ENCODE results near the gene HOXB4. TPM values are rescaled to one million over a fixed set of nuclear protein-coding genes. Genes with fewer than 3 reads are reported as not detected.

The HOXB4 gene
- polyA plus RNA-seq, 1 of the 3 experiments (the other 2 are of a cell fraction): 0.03 TPM

DNA sequence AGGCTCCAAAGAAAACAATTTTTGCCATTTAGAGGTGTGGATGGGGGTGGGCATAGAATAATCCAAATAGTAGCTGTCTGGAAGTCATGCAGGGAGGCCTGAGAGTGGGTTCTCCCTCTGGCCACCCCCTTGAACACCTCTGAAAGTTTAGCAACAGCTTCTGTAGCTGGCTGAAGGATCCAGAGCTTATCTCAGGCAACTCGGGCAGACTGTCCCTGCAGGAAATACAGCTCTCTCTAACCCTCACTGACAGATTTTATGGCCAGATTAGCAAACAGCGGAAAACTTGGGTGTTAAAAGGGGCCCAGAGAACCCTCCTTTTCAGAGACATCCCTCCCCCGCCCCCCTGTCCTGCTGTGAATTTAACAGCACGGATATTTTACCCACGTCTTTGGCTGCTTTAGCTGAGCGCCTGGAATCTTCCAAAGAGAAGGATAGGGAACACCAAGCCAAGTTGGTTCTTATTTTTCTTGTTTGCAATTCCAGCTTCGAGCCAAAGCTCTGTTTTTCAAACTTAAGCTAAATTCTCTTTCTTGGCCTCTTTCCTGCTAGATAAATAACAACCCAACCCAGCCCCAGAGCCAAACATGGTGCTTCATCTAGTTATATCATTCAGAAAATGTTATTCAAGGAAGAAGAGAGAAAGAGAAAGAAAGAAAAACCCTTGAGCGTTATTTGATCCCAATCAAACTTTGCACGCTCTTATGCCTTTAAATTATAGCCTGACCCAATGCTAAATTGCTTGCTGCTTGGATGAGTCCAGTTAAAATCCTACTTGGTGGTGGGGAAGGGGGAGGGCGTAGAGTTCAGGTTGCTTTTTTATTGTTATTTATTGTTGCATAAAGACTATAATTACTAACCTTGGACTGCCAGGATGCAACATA lies 31.0 kb downstream of the HOXB4 start:
- no peaks in the 10 kb centered on the region for H4K20me1 ChIP-seq (ENCODE audit: insufficient read depth)
- H3K9me2 ChIP-seq: no peaks in the 10 kb centered on the region
- peaks cover 96% of the 10 kb centered on the region for H3K27me3 ChIP-seq (ENCODE audit: insufficient read depth)
- 22% methylated on average over 10 of the region's 10 CpGs for WGBS (ENCODE audit: low lambda C conversion rate)
- no peak for TF ChIP-seq SIN3A (IDR thresholded peaks at IDR 0.05; ENCODE audit: borderline replicate concordance, low read depth, low read length)
- TF ChIP-seq EZH2phosphoT487 (IDR thresholded peaks at IDR 0.05; ENCODE audit: borderline replicate concordance, low read depth): no peak
- TF ChIP-seq ELF1 (IDR thresholded peaks at IDR 0.05): no peak
- H3K36me3 ChIP-seq (replicated peaks in 1 of 2; ENCODE audit: control insufficient read depth in 1 of 2, insufficient read depth in 2 of 2, low read length in 1 of 2): no peaks in the 10 kb centered on the region
- H3K4me1 ChIP-seq (ENCODE audit: control insufficient read depth in 1 of 2, insufficient read depth in 2 of 2, low read depth in 1 of 2, low read length in 1 of 2): no peaks in the 10 kb centered on the region
- no peaks in the 10 kb centered on the region for H3K79me2 ChIP-seq (ENCODE audit: insufficient read depth)
- no peak overlapping the region for H3K4me2 ChIP-seq
- CTCF ChIA-PET: interaction anchor here (0.5 to 0.9 kb wide), 2 partner anchors 14 to 17 kb away, joined by 3 read pairs; no protein-coding TSS in a partner anchor
- no peak overlapping the region for H3K4me3 ChIP-seq (ENCODE audit: low read depth in 2 of 2, low read length in 1 of 2)
- no peak for DNase-seq
- H2AFZ ChIP-seq (ENCODE audit: low read depth): no peak overlapping the region
- POLR2A ChIA-PET: no interaction called here
- H3K9ac ChIP-seq: no peak overlapping the region
- peaks cover 4% of the 10 kb centered on the region for H3F3A ChIP-seq (replicated peaks; ENCODE audit: insufficient read depth)
- no peaks in the 10 kb centered on the region for H3K9me3 ChIP-seq
- H3K27ac ChIP-seq (ENCODE audit: low read depth in 2 of 2, low read length in 1 of 2): no peak overlapping the region

DNA sequence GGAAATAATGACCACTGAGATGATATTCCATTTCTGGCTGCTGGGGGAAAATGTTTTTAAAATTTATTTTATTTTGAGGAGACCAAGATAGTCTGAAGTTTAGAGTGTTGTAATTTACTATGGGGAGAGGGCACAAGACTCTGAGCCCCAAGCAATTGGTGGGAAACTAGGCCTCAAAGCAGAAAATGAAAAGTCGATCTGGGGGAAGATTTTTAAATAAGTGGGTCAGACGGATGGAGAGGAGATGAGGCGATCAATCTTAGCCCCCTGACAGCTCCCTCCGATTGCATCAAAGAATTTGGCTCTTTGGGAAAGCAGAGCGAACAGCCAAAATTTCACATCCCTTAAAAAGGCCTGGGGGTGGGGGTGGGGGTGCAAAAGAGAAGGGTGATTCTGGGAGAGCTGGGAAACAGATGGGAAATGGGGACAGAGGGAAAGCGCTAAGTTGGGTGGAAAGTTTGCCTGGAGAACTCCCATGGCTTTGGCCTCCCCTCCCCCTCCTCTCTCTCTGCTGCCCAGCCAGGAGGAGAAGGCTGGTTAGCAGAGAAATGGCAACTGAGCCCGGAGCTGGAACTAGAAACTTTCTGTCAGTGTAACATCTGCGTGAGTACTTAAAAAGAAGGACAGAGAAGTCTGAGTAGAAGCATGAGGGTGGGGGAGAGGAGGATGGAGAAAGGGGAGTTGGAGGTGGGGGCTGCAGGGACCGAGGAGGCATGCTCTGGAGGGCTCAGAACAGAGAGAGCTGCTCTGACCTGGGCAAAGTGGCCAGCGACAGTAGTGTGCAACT lies 31.8 kb downstream of the HOXB4 start:
- DNase-seq: no peak
- H3K36me3 ChIP-seq (replicated peaks in 1 of 2; ENCODE audit: control insufficient read depth in 1 of 2, insufficient read depth in 2 of 2, low read length in 1 of 2): no peaks in the 10 kb centered on the region
- H2AFZ ChIP-seq (ENCODE audit: low read depth): no peak overlapping the region
- WGBS (ENCODE audit: low lambda C conversion rate): 27% methylated on average over 10 of the region's 10 CpGs
- TF ChIP-seq SMC3 (IDR thresholded peaks at IDR 0.05; ENCODE audit: low read depth, low read length): no peak
- TF ChIP-seq GATA2 (CRISPR knock-in tag; IDR thresholded peaks at IDR 0.05): no peak
- TF ChIP-seq EP300 (IDR thresholded peaks at IDR 0.05; ENCODE audit: borderline replicate concordance in 1 of 2, low read depth in 1 of 2, low read length in 1 of 2): no peak
- H3K79me2 ChIP-seq (ENCODE audit: insufficient read depth): no peaks in the 10 kb centered on the region
- H3K4me3 ChIP-seq (ENCODE audit: low read depth in 2 of 2, low read length in 1 of 2): no peak overlapping the region
- POLR2A ChIA-PET: no interaction called here
- peaks cover 96% of the 10 kb centered on the region for H3K27me3 ChIP-seq (ENCODE audit: insufficient read depth)
- no peaks in the 10 kb centered on the region for H3K9me3 ChIP-seq
- H3K4me2 ChIP-seq: no peak overlapping the region
- H3F3A ChIP-seq (replicated peaks; ENCODE audit: insufficient read depth): peaks cover 4% of the 10 kb centered on the region
- no peaks in the 10 kb centered on the region for H4K20me1 ChIP-seq (ENCODE audit: insufficient read depth)
- H3K9me2 ChIP-seq: no peaks in the 10 kb centered on the region
- no peak overlapping the region for H3K9ac ChIP-seq
- no peak overlapping the region for H3K27ac ChIP-seq (ENCODE audit: low read depth in 2 of 2, low read length in 1 of 2)
- CTCF ChIA-PET: interaction anchor here (0.9 kb wide), 1 partner anchor 16 kb away, joined by 3 read pairs; no protein-coding TSS in a partner anchor
- no peaks in the 10 kb centered on the region for H3K4me1 ChIP-seq (ENCODE audit: control insufficient read depth in 1 of 2, insufficient read depth in 2 of 2, low read depth in 1 of 2, low read length in 1 of 2)

DNA sequence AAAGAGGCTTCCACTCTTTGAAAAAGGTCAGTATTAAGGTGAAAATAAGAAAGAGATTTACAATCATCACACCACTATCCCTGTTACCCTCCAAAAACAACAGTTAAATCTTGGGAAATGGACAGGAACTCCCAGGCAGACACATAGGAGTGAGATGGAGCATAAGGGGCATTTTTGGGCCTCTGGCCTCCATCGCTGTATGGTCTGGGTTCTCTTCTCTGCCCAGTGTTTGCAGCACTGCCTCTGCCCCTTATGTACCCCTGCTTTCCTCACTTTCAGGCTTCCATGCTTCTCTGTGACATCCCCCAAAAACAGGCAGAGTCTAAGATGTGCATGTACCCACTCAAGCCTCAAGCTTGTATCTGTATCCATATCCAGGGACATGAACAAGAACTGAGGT lies 32.6 kb downstream of the HOXB4 start:
- no peaks in the 10 kb centered on the region for H3K4me1 ChIP-seq (ENCODE audit: control insufficient read depth in 1 of 2, insufficient read depth in 2 of 2, low read depth in 1 of 2, low read length in 1 of 2)

More for the DNA sequence above, 32.6 kb downstream of the HOXB4 start:
- Histone ChIP-seq H2AFZ (ENCODE audit: low read depth) (no peak overlapping the region), H4K20me1 (ENCODE audit: insufficient read depth) (no peaks in the 10 kb centered on the region), H3K9me3 (no peaks in the 10 kb centered on the region), H3K79me2 (ENCODE audit: insufficient read depth) (no peaks in the 10 kb centered on the region), H3F3A (replicated peaks; ENCODE audit: insufficient read depth) (peaks cover 8% of the 10 kb centered on the region), H3K36me3 (replicated peaks in 1 of 2; ENCODE audit: control insufficient read depth in 1 of 2, insufficient read depth in 2 of 2, low read length in 1 of 2) (no peaks in the 10 kb centered on the region), H3K27me3 (ENCODE audit: insufficient read depth) (peaks cover 96% of the 10 kb centered on the region), H3K4me3 (ENCODE audit: low read depth in 2 of 2, low read length in 1 of 2) (no peak overlapping the region), H3K27ac (ENCODE audit: low read depth in 2 of 2, low read length in 1 of 2) (no peak overlapping the region), H3K4me2 (no peak overlapping the region), H3K9ac (no peak overlapping the region), H3K9me2 (no peaks in the 10 kb centered on the region)
- 30% methylated on average over 1 of the region's 1 CpG for WGBS (ENCODE audit: low lambda C conversion rate)
- no peak for TF ChIP-seq RCOR1 (IDR thresholded peaks at IDR 0.05; ENCODE audit: low read length)
- no peak for TF ChIP-seq CHD2 (IDR thresholded peaks at IDR 0.05; ENCODE audit: low read length, partially characterized antibody)
- TF ChIP-seq, protein P1, sequence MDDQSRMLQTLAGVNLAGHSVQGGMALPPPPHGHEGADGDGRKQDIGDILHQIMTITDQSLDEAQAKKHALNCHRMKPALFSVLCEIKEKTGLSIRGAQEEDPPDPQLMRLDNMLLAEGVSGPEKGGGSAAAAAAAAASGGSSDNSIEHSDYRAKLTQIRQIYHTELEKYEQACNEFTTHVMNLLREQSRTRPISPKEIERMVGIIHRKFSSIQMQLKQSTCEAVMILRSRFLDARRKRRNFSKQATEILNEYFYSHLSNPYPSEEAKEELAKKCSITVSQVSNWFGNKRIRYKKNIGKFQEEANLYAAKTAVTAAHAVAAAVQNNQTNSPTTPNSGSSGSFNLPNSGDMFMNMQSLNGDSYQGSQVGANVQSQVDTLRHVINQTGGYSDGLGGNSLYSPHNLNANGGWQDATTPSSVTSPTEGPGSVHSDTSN (IDR thresholded peaks at IDR 0.05): no peak
- no peak for TF ChIP-seq SMC3 (IDR thresholded peaks at IDR 0.05; ENCODE audit: low read depth, low read length)
- no peak for TF ChIP-seq RFX5 (IDR thresholded peaks at IDR 0.05; ENCODE audit: low read length)
- TF ChIP-seq, protein P2, sequence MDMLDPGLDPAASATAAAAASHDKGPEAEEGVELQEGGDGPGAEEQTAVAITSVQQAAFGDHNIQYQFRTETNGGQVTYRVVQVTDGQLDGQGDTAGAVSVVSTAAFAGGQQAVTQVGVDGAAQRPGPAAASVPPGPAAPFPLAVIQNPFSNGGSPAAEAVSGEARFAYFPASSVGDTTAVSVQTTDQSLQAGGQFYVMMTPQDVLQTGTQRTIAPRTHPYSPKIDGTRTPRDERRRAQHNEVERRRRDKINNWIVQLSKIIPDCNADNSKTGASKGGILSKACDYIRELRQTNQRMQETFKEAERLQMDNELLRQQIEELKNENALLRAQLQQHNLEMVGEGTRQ (IDR thresholded peaks at IDR 0.05; ENCODE audit: borderline replicate concordance, low read depth, low read length): no peak
- TF ChIP-seq EP300 (IDR thresholded peaks at IDR 0.05; ENCODE audit: borderline replicate concordance in 1 of 2, low read depth in 1 of 2, low read length in 1 of 2): no peak
- TF ChIP-seq FOXM1 (IDR thresholded peaks at IDR 0.05; ENCODE audit: low read depth): no peak
- no peak for TF ChIP-seq EZH2phosphoT487 (IDR thresholded peaks at IDR 0.05; ENCODE audit: borderline replicate concordance, low read depth)
- TF ChIP-seq SIN3A (IDR thresholded peaks at IDR 0.05; ENCODE audit: borderline replicate concordance, low read depth, low read length): no peak
- no peak for TF ChIP-seq JUND (IDR thresholded peaks at IDR 0.05)
- TF ChIP-seq, protein P3, sequence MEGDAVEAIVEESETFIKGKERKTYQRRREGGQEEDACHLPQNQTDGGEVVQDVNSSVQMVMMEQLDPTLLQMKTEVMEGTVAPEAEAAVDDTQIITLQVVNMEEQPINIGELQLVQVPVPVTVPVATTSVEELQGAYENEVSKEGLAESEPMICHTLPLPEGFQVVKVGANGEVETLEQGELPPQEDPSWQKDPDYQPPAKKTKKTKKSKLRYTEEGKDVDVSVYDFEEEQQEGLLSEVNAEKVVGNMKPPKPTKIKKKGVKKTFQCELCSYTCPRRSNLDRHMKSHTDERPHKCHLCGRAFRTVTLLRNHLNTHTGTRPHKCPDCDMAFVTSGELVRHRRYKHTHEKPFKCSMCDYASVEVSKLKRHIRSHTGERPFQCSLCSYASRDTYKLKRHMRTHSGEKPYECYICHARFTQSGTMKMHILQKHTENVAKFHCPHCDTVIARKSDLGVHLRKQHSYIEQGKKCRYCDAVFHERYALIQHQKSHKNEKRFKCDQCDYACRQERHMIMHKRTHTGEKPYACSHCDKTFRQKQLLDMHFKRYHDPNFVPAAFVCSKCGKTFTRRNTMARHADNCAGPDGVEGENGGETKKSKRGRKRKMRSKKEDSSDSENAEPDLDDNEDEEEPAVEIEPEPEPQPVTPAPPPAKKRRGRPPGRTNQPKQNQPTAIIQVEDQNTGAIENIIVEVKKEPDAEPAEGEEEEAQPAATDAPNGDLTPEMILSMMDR (IDR thresholded peaks at IDR 0.05): no peak
- TF ChIP-seq RAD21 (IDR thresholded peaks at IDR 0.05; ENCODE audit: low read length): no peak
- DNase-seq: no peak
- CTCF ChIA-PET: no interaction called here
- POLR2A ChIA-PET: no interaction called here

Data from SK-N-SH (cell line).